Loucy (cell line): Measurements from ENCODE around the gene C2CD4B.

Source experiments
- CTCF ChIP-seq: fragments of 200-600 bp; sonication (generic); conservative IDR thresholded peaks from 2 replicates; pipeline ENCODE4 v1.5.1; 2014; ENCODE audit warnings: mild to moderate bottlenecking, antibody characterized with exemption, low read length
- EZH2phosphoT487 ChIP-seq: fragments of 200-600 bp; IDR thresholded peaks from 2 replicates; pipeline ENCODE4 v1.6.1; 2018; ENCODE audit warnings: antibody characterized with exemption, mild to moderate bottlenecking, moderate library complexity, borderline replicate concordance

GRCh38 chr15:62190675-62191074 lies 25.6 kb upstream of the C2CD4B start:
- no peak for TF ChIP-seq CTCF
- no peak for TF ChIP-seq EZH2phosphoT487
